H7 (cell line): ENCODE data around the gene RBM15. TPM values are rescaled to one million over a fixed set of nuclear protein-coding genes. Genes with fewer than 3 reads are reported as not detected.

Experiments
- DNase-seq: peaks from one replicate; pipeline ENCODE4 v3.0.0; 2012
- H3K27me3 ChIP-seq: 2 replicates; pipeline ENCODE4 v1.6.0; 2011; ENCODE audit warnings: mild to moderate bottlenecking, low read length; ENCODE audit not compliant: control insufficient read depth, insufficient read depth
- H3K36me3 ChIP-seq: replicated peaks from 2 replicates; pipeline ENCODE4 v1.5.1; 2011; ENCODE audit warnings: low read length; ENCODE audit not compliant: control insufficient read depth, insufficient read depth
- H3K4me3 ChIP-seq: 2 replicates; pipeline ENCODE4 v1.5.1; 2011; ENCODE audit warnings: low read depth, mild to moderate bottlenecking, control low read depth, low read length, moderate library complexity; ENCODE audit not compliant: insufficient read depth
- total RNA-seq: library from RNA; depleted of rRNA; stranded (reverse); fragments of >200 nt; shearing (Covaris generic); gene quantifications from 2 replicates; pipeline ENCODE4 v1.2.3, GENCODE V29; 2014

RBM15 gene
- total RNA-seq, 1 experiment from 2014 or later: 56.6 TPM

DNA sequence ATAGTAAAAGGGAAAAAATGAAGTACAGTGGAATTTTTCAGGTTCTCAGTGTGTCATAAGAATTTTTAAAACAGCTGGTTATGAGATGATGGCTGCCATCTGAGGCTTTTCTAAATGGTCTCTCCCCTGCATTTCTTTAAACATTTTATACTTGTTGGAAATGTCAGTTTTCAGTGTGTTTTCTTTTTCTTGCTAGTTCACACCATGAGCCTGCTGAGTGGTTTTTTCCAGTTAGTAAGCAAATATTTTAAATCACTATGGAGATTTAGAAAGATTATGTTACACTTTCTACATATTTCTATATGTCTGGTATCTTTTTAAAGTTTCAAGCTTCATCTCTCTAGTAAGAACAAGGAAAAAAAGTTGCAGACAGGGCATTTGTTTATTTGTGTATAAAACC lies 9.6 kb downstream of the RBM15 start:
- H3K27me3 ChIP-seq: no peaks in the 10 kb centered on the region
- peaks cover 5% of the 10 kb centered on the region for H3K36me3 ChIP-seq
- DNase-seq: no peak
- no peak overlapping the region for H3K4me3 ChIP-seq

GRCh38 chr1:110350360-110350759 lies 11.2 kb downstream of the RBM15 start:
- H3K4me3 ChIP-seq: no peak overlapping the region
- peaks cover 5% of the 10 kb centered on the region for H3K36me3 ChIP-seq
- no peaks in the 10 kb centered on the region for H3K27me3 ChIP-seq
- no peak for DNase-seq

DNA sequence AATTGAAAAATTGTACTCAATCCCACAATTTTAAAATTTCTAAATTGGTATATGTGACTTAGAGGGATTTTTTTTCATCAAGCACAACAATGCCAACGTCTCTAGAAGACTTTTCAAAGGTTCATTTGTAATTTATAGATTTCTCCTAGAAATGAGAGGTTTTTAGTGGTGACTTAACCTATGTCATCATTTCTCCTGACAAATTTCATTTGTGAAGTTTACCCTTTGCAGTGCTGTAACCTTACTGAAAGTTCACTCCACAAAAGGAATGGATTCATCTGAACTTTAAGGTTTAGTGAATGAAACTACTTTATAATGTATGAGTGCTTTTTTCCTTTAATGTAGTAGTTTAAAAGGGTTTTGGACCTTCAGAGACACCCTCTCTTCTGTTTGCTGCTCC lies 16.1 kb downstream of the RBM15 start:
- no peak for DNase-seq
- peaks cover 4% of the 10 kb centered on the region for H3K36me3 ChIP-seq
- H3K27me3 ChIP-seq: no peaks in the 10 kb centered on the region
- no peak overlapping the region for H3K4me3 ChIP-seq

- Histone ChIP-seq H3K27me3 (no peaks in the 10 kb centered on the region), H3K36me3 (peaks cover 4% of the 10 kb centered on the region), H3K4me3 (no peak overlapping the region)
- no peak for DNase-seq
Observed at GRCh38 chr1:110356379-110356778, 17.2 kb downstream of the RBM15 start.

- Histone ChIP-seq H3K27me3 (no peaks in the 10 kb centered on the region), H3K36me3 (peaks cover 4% of the 10 kb centered on the region), H3K4me3 (no peak overlapping the region)
- no peak for DNase-seq
Observed at GRCh38 chr1:110360431-110360830, 21.3 kb downstream of the RBM15 start.

DNA sequence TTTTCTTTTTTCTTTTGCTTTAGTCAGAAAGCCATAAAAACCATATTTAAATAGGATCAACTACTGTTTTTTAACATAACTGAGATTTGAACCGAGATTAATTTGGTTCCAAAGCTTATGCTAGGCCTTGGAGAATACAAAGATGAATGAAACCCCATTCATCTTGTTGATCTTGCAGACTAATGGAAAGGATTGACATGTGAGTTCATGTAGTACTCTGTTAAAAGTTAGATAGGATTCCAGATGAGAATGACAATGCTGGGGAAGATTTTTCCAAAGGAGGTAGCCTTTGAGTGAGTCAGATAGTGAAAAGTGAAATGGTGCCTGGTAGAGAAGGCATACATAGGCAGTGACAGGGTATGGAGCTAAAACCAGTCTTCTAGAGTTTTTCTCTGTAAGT lies 22.7 kb downstream of the RBM15 start:
- no peaks in the 10 kb centered on the region for H3K27me3 ChIP-seq
- no peak overlapping the region for H3K4me3 ChIP-seq
- DNase-seq: no peak
- peaks cover 1% of the 10 kb centered on the region; the same call in 1 of the 2 replicates for H3K36me3 ChIP-seq

DNA sequence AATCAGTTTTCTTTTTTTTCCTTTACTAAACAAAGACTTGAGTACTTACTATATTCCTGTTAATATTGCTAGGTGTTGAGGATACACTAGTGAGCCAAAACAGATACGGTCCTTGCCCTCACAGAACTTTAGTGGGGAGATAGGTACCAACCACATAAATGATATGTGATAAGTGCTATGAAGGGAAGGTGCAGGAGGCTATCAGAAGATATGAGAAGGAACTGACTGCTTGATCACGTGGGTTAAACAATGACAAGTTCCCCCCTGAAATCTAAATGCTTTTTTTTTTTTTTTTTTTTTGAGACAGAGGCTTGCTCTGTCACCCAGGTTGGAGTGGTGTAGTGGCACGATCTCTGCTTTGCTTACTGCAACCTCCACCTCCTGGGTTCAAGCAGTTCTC lies 25.0 kb downstream of the RBM15 start:
- no peak for DNase-seq
- no peak overlapping the region for H3K4me3 ChIP-seq
- peaks cover 3% of the 10 kb centered on the region; the same call in 1 of the 2 replicates for H3K36me3 ChIP-seq
- no peaks in the 10 kb centered on the region for H3K27me3 ChIP-seq

- H3K27me3 ChIP-seq: no peaks in the 10 kb centered on the region
- no peak for DNase-seq
- peaks cover 4% of the 10 kb centered on the region; the same call in 1 of the 2 replicates for H3K36me3 ChIP-seq
- H3K4me3 ChIP-seq: no peak overlapping the region
Observed at GRCh38 chr1:110370827-110371226, 31.6 kb downstream of the RBM15 start.

- DNase-seq: no peak
- H3K36me3 ChIP-seq: peaks cover 6% of the 10 kb centered on the region
Observed at GRCh38 chr1:110375490-110375889, 36.3 kb downstream of the RBM15 start.

DNA sequence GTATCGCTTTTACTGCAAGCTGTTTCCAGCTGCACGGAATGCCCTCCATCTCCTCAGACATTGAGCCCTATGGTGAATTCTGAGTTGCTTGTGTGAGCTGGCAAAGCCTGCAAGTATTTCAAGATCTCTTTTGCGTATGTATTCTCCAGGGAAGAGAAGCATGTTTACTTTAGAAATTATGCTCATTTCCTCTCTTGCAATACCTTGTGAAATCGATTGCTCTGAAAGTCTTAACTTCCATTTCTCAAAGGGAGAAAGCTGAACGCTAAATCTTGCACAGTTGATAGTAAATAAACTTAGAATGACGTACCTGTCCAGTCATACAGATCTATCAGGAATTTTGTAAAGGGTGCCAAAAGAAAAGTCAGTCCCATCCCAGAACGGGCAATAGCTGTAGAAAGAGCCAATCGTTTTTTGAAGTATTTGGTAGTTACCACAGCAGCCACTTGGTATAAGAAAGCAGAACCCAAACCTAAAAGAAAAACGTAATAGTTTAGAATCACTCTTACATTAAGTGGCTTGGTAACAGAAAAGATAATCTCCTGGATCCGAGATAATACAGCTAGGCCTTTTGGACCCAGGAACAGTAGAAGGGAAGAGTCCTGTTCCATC lies 41.6 kb downstream of the RBM15 start:
- H3K27me3 ChIP-seq: no peaks in the 10 kb centered on the region
- no peak overlapping the region for H3K4me3 ChIP-seq
- no peak for DNase-seq
- H3K36me3 ChIP-seq: peaks cover 4% of the 10 kb centered on the region

More at GRCh38 chr1:110375490-110375889, 36.3 kb downstream of the RBM15 start:
- Histone ChIP-seq H3K4me3 (no peak overlapping the region), H3K27me3 (no peaks in the 10 kb centered on the region)

DNA sequence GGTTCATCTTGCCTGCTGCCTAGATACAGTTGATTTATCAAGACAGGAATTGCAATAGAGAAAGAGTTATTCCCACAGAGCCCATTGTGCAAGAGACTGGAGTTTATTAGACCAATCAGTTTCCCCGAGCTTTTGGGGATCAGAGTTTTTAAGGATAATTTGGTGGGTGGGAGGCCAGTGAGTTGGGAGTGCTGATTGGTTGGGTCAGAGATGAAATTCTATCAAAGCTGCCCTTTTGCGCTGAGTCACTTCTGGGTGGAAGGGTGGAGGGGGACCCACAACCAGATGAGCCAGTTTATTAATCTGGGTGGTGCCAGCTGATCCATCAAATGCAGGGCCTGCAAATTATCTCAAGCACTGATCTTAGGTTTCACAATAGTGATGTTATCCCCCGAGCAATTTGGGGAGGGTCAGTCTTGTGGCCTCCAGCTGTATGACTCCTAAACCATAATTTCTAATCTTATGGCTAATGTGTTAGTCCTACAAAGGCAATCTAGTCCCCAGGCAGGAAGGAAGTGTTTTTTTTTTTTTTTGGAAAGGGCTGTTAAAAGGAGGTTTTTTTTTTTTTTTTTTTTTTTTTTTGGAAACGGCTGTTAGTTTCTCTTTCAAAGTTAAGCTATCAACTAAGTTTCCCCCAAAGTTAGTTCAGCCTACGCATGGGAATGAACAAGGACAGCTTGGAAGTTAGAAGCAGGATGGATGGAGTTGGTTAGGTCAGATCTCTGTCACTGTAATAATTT lies 44.2 kb downstream of the RBM15 start:
- Histone ChIP-seq H3K27me3 (no peaks in the 10 kb centered on the region), H3K4me3 (no peak overlapping the region), H3K36me3 (peaks cover 1% of the 10 kb centered on the region; the same call in 1 of the 2 replicates)
- no peak for DNase-seq

DNA sequence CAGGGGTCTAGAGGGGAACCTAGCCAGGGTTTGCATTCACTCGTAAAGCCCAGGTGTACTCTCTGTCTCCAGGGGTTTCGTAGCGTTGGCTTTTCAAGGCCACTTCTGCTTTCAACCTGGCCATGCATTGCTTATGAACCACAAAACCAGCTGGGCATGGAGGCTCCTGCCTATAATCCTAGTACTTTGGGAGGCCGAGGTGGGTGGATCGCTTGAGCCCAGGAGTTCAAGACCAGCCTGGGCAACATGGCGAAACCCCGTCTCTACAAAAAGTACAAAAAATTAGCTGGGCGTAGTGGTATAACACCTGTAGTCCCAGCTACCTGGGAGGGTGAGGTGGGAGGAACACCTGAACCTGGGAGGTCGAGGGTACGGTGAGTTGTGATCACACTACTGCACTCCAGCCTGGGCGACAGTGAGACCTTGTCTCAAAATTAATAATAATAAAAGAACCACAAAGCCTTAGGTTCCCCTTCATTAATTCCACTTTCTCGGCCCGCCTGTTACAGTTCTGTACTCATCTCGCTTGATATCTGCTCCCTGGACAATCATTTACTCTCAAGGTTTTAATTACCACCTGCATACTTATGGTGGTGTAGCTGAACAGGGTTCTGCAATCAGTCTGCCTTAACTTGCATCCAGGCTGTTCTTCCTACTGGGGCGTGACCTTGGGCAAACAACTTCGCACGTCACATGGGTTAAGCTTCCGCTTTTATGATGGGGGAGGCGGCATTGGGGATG lies 45.6 kb downstream of the RBM15 start:
- H3K27me3 ChIP-seq: no peaks in the 10 kb centered on the region
- no peak overlapping the region for H3K4me3 ChIP-seq
- DNase-seq: no peak
- H3K36me3 ChIP-seq: no peaks in the 10 kb centered on the region; the same call in 1 of the 2 replicates

DNA sequence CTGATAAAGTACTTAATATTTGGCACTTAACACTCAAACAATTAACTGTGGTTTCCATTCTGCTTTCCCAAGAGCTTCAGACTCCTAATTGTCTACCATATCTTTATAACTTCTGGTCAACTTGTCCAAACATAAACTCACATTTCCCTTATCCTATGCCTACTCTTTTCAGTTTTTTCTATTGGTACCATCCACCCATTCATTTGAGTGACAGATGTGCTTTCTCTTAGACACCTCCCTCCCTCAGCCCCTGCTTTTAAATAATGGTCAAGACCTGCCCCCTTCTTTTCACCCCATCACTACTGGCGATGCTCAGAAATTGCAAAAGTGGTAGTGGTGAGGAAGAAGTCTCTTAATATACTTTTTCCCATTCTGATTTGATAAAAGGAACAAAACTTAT lies 46.2 kb downstream of the RBM15 start:
- H3K36me3 ChIP-seq: no peaks in the 10 kb centered on the region; the same call in 1 of the 2 replicates
- no peak for DNase-seq
- H3K4me3 ChIP-seq: no peak overlapping the region
- H3K27me3 ChIP-seq: no peaks in the 10 kb centered on the region

GRCh38 chr1:110387048-110387754 lies 48.0 kb downstream of the RBM15 start:
- no peak for DNase-seq
- Histone ChIP-seq H3K4me3 (no peak overlapping the region), H3K27me3 (no peaks in the 10 kb centered on the region), H3K36me3 (no peaks in the 10 kb centered on the region)
